SK-N-SH (cell line): Measurements from ENCODE around the gene CBFA2T2. TPM values are rescaled to one million over a fixed set of nuclear protein-coding genes. Genes with fewer than 3 reads are reported as not detected.

Experiments used
- CTCF ChIA-PET: fragments of 300-600, 350-600 bp; formaldehyde crosslinking; extraction: SDS; loops from one replicate; lab custom pipeline; 2021; lab: Yijun Ruan, JAX
- POLR2A ChIA-PET: fragments of 350-600 bp; sonication (Branson Sonifier 250); formaldehyde crosslinking; extraction: SDS; loops from one replicate; lab custom pipeline; 2020; ENCODE audit warnings: antibody characterized with exemption, inconsistent platforms; lab: Yijun Ruan, JAX
- DNase-seq: peaks from one replicate; pipeline ENCODE4 v3.0.0; 2012
- H2AFZ ChIP-seq: fragments of 200-600 bp; sonication (generic); 2 replicates; pipeline ENCODE4 v1.8.1; 2016; ENCODE audit warnings: antibody characterized with exemption, mild to moderate bottlenecking, low read depth
- H3F3A ChIP-seq: fragments of 200-600 bp; sonication (generic); replicated peaks from 2 replicates; pipeline ENCODE3; 2016; ENCODE audit warnings: antibody characterized with exemption, mild to moderate bottlenecking; ENCODE audit not compliant: insufficient read depth
- H3K27ac ChIP-seq, 2 experiments: fragments of 200-500 bp in 1 of 2; fragments of 200-600 bp in 1 of 2; sonication (Bioruptor generic) in 1 of 2; sonication (generic), shearing (Covaris generic) in 1 of 2; 2 replicates each; pipeline versions ENCODE4 v1.5.1 to v1.6.1; 2014 to 2016; ENCODE audit warnings: low read depth in 2 of 2, inconsistent platforms in 1 of 2, low read length in 1 of 2, mild to moderate bottlenecking in 1 of 2, mixed read lengths in 1 of 2
- H3K27me3 ChIP-seq: fragments of 200-600 bp; sonication (generic), shearing (Covaris generic); 2 replicates; pipeline ENCODE4 v1.6.1; 2016; ENCODE audit warnings: mixed run types; ENCODE audit not compliant: insufficient read depth
- H3K36me3 ChIP-seq, 2 experiments: fragments of 200-500 bp in 1 of 2; fragments of 200-600 bp in 1 of 2; sonication (Bioruptor generic) in 1 of 2; sonication (generic) in 1 of 2; replicated peaks in 1 of 2; 2 replicates each; pipeline versions ENCODE3 to v1.5.1; 2014 to 2016; ENCODE audit warnings: low read length in 1 of 2, mild to moderate bottlenecking in 1 of 2; ENCODE audit not compliant: insufficient read depth in 2 of 2, control insufficient read depth in 1 of 2
- H3K4me1 ChIP-seq, 2 experiments: fragments of 200-500 bp in 1 of 2; fragments of 200-600 bp in 1 of 2; sonication (Bioruptor generic) in 1 of 2; sonication (generic), shearing (Covaris generic) in 1 of 2; 2 replicates each; pipeline versions ENCODE4 v1.5.1 to v1.6.1; 2014 to 2016; ENCODE audit warnings: low read depth in 1 of 2, low read length in 1 of 2, mixed run types in 1 of 2; ENCODE audit not compliant: insufficient read depth in 2 of 2, control insufficient read depth in 1 of 2
- H3K4me2 ChIP-seq: fragments of 200-600 bp; sonication (generic), shearing (Covaris generic); 2 replicates; pipeline ENCODE4 v1.6.1; 2017; ENCODE audit warnings: mixed run types
- H3K4me3 ChIP-seq, 2 experiments: fragments of 200-500 bp in 1 of 2; fragments of 200-600 bp in 1 of 2; sonication (Bioruptor generic) in 1 of 2; sonication (generic), shearing (Covaris generic) in 1 of 2; 2 replicates each; pipeline versions ENCODE4 v1.5.1 to v1.8.1; 2014 to 2016; ENCODE audit warnings: low read depth in 2 of 2, inconsistent platforms in 1 of 2, low read length in 1 of 2, mild to moderate bottlenecking in 1 of 2, mixed read lengths in 1 of 2, moderate library complexity in 1 of 2
- H3K79me2 ChIP-seq: fragments of 200-600 bp; sonication (generic); 2 replicates; pipeline ENCODE4 v1.8.1; 2017; ENCODE audit warnings: mild to moderate bottlenecking; ENCODE audit not compliant: insufficient read depth
- H3K9ac ChIP-seq: fragments of 200-600 bp; sonication (generic); 2 replicates; pipeline ENCODE4 v1.6.1; 2017; ENCODE audit warnings: mixed run types
- H3K9me2 ChIP-seq: fragments of 200-600 bp; sonication (generic); 2 replicates; pipeline ENCODE4 v1.6.1; 2017; ENCODE audit warnings: mixed run types
- H3K9me3 ChIP-seq: fragments of 200-600 bp; sonication (generic); 2 replicates; pipeline ENCODE4 v1.6.1; 2017; ENCODE audit warnings: mixed run types, mild to moderate bottlenecking, moderate library complexity
- H4K20me1 ChIP-seq: fragments of 200-600 bp; sonication (generic); 2 replicates; pipeline ENCODE4 v1.6.1; 2017; ENCODE audit warnings: mild to moderate bottlenecking, mixed run types; ENCODE audit not compliant: insufficient read depth
- CTCF ChIP-seq: fragments of 200-600 bp; sonication (generic); IDR thresholded peaks from 2 replicates; pipeline ENCODE4 v1.6.1; 2017; ENCODE audit warnings: antibody characterized with exemption, mild to moderate bottlenecking, moderate library complexity
- EZH2phosphoT487 ChIP-seq: fragments of 200-600 bp; sonication (generic); IDR thresholded peaks from 2 replicates; pipeline ENCODE4 v1.6.1; 2017; ENCODE audit warnings: low read depth, mixed run types, mild to moderate bottlenecking, antibody characterized with exemption, moderate library complexity, borderline replicate concordance
- JUND ChIP-seq: IDR thresholded peaks from 2 replicates; pipeline ENCODE4 v1.4.0; 2012
- MEF2A ChIP-seq: IDR thresholded peaks from 2 replicates; pipeline ENCODE4 v1.4.0; 2012; ENCODE audit warnings: low read depth, borderline replicate concordance
- RCOR1 ChIP-seq: fragments of 150-350 bp; IDR thresholded peaks from 2 replicates; pipeline ENCODE4 v1.6.1; 2017; ENCODE audit warnings: antibody characterized with exemption, low read length
- REST ChIP-seq: IDR thresholded peaks from 2 replicates; pipeline ENCODE4 v1.6.1; 2012; ENCODE audit warnings: mild to moderate bottlenecking, low read depth, low read length, moderate library complexity
- RFX5 ChIP-seq: IDR thresholded peaks from 2 replicates; pipeline ENCODE4 v1.6.1; 2012; ENCODE audit warnings: mild to moderate bottlenecking, improper control_type of control experiment, low read length
- TEAD4 ChIP-seq: IDR thresholded peaks from 2 replicates; pipeline ENCODE4 v1.4.0; 2012; ENCODE audit warnings: mild to moderate bottlenecking, borderline replicate concordance; ENCODE audit not compliant: insufficient read depth
- YY1 ChIP-seq: IDR thresholded peaks from 2 replicates; pipeline ENCODE4 v1.4.0; 2012; ENCODE audit warnings: low read depth, mild to moderate bottlenecking
- ZBTB33 ChIP-seq: IDR thresholded peaks from 2 replicates; pipeline ENCODE4 v1.4.0; 2012; ENCODE audit warnings: low read depth, borderline replicate concordance
- WGBS: methylation state at CpG from one replicate; pipeline ENCODE4 v1.1.6; 2017; ENCODE audit warnings: low lambda C conversion rate; 5-methylcytosine and 5-hydroxymethylcytosine counted together
- polyA plus RNA-seq, 3 experiments: library from polyadenylated mRNA; depleted of rRNA; stranded (reverse); fragments of >200 nt; gene quantifications; 2 replicates each; pipeline ENCODE4 v1.2.3, GENCODE V29; 2012
- TF ChIP-seq, protein P1 (sequence below): IDR thresholded peaks from 2 replicates; pipeline ENCODE4; 2012

CBFA2T2 gene
- polyA plus RNA-seq, 1 of the 3 experiments (the other 2 are of a cell fraction), result 11.0 TPM

- TF ChIP-seq, protein P1, sequence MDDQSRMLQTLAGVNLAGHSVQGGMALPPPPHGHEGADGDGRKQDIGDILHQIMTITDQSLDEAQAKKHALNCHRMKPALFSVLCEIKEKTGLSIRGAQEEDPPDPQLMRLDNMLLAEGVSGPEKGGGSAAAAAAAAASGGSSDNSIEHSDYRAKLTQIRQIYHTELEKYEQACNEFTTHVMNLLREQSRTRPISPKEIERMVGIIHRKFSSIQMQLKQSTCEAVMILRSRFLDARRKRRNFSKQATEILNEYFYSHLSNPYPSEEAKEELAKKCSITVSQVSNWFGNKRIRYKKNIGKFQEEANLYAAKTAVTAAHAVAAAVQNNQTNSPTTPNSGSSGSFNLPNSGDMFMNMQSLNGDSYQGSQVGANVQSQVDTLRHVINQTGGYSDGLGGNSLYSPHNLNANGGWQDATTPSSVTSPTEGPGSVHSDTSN, result 0 out of 2 replicates have a peak, but pooled peaks have one; percentile 2
- TF ChIP-seq, all 33 proteins: peak for 8
These were observed 77.1 kb downstream of the CBFA2T2 start (continued) for GRCh38 chr20:33566781-33567603.

DNA sequence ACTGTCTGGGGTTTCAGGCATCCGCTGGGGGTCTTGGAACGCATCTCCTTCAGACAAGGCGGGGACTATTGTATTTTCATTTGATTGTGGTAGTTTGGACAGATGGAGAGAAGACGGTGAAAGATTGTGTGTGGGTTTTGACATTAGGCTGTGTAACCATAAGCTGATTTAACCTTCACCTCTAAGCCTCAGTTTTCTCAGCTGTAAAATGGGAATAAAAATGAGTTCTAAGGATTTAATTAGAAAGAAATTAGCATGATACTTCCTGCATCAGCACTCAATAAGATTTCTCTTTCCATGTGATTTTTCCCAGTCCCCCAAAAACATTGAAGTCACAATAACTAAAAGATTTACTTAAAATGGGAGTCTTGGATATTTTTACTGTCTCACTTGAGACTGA is 78.1 kb downstream of the CBFA2T2 start:
- POLR2A ChIA-PET, result interaction anchor here (0.6 to 1.6 kb wide), 7 partner anchors 9 to 81 kb away, joined by 4 to 14 read pairs (median 6); partner anchors contain the start of gene CBFA2T2
- H3K36me3 ChIP-seq, result peaks cover 0 to 14% of the 10 kb centered on the region in 2 experiments
- no peaks in the 10 kb centered on the region for H3K27me3 ChIP-seq
- DNase-seq, result no peak
- H3K4me2 ChIP-seq, result no peak overlapping the region
- H2AFZ ChIP-seq, result no peak overlapping the region
- H3K9me3 ChIP-seq, result no peaks in the 10 kb centered on the region
- TF ChIP-seq ZBTB33 (no peak), RCOR1 (no peak), JUND (no peak)
- H3K4me3 ChIP-seq, result no peak overlapping the region
- H3F3A ChIP-seq, result no peaks in the 10 kb centered on the region
- peaks cover 0 to 35% of the 10 kb centered on the region in 2 experiments; a peak in 2 of 4 replicates for H3K4me1 ChIP-seq
- H3K79me2 ChIP-seq, result peaks cover 31% of the 10 kb centered on the region
- no peak overlapping the region for H3K9ac ChIP-seq
- H3K9me2 ChIP-seq, result no peaks in the 10 kb centered on the region
- 95% methylated on average over 4 of the region's 4 CpGs for WGBS
- H4K20me1 ChIP-seq, result peaks cover 11% of the 10 kb centered on the region; the same call in 1 of the 2 replicates
- peak overlapping the region in 1 of 2 experiments; percentile 98; a peak in 2 of 4 replicates for H3K27ac ChIP-seq
- CTCF ChIA-PET, result interaction anchor here (0.9 to 3.5 kb wide), 2 partner anchors 9 to 52 kb away, joined by 3 to 19 read pairs; no protein-coding TSS in a partner anchor

GRCh38 chr20:33568378-33568777 is 78.5 kb downstream of the CBFA2T2 start:
- POLR2A ChIA-PET, result interaction anchor here (0.6 to 1.6 kb wide), 7 partner anchors 8 to 81 kb away, joined by 4 to 14 read pairs (median 6); partner anchors contain the start of gene CBFA2T2
- Histone ChIP-seq H3K4me2 (no peak overlapping the region), H3F3A (no peaks in the 10 kb centered on the region), H3K27me3 (no peaks in the 10 kb centered on the region), H4K20me1 (peaks cover 7% of the 10 kb centered on the region; the same call in 1 of the 2 replicates), H2AFZ (no peak overlapping the region), H3K9me3 (no peaks in the 10 kb centered on the region), H3K27ac (peak overlapping the region in 1 of 2 experiments; percentile 98; a peak in 2 of 4 replicates), H3K79me2 (peaks cover 31% of the 10 kb centered on the region), H3K36me3 (peaks cover 0 to 16% of the 10 kb centered on the region in 2 experiments), H3K4me1 (peaks cover 0 to 35% of the 10 kb centered on the region in 2 experiments; a peak in 2 of 4 replicates), H3K4me3 (no peak overlapping the region), H3K9ac (no peak overlapping the region), H3K9me2 (no peaks in the 10 kb centered on the region)
- DNase-seq, result peak; percentile 75
- CTCF ChIA-PET, result interaction anchor here (0.6 to 3.5 kb wide), 4 partner anchors 9 to 62 kb away, joined by 3 to 19 read pairs (median 3); no protein-coding TSS in a partner anchor
- WGBS, result 75% methylated on average over 9 of the region's 9 CpGs
- TF ChIP-seq TEAD4 (no peak), REST (no peak), EZH2phosphoT487 (no peak), MEF2A (no peak), RFX5 (no peak), RCOR1 (peak; percentile 74; the same call in 1 of the 2 replicates), YY1 (no peak), CTCF (no peak)
